GM18868 (cell line): ENCODE measurements around the gene TMSB15C.
"Not testable (repeated sequence)": the region's sequence is repeated elsewhere in the genome, so short reads cannot be mapped to it uniquely, and the experiment has no call there.

ENCODE experiments used
- ATAC-seq: cut with Tn5 transposase; IDR thresholded peaks from one replicate; pipeline ENCODE4 v1.9.1; 2021; ENCODE audit warnings: mild to moderate bottlenecking, moderate library complexity; ENCODE audit not compliant: unreplicated experiment

TMSB15C gene

DNA sequence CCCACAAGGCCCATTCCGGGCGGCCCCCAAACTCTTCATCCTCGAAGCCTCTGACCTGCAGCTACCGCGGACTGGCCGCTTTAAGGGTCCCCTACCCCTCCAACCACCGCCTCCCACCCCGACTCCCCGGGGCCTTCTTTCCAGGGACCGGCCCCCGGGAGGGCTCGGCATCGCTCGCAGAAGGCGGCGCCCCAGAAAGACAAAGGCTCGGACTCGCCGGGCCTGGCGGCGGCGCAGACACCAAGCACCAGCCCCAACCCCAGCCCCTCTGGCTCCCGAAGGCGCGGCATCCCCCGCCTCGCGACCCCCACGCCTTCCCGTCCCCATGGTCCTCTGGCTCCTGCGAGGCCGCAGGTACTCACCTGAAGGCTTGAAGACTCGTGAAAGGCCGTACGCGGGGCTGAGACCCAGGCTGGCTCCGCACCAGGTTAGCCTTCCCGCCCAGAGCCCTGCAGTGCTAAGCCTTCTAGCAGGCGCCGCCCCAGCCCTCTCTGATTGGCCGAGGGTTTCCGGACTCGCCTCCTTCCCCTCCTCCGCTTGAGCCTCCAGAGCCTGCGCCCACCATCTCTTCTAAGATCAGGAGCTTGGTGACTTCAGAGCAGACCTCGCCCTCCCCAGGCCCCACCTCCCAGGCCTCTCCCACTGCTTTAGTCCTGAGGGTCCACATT is at the start of gene TMSB15C:
TMSB15C (minus strand) TSS at position 459 of the 668 bp plus-strand sequence.
- ATAC-seq: peak; percentile 100

DNA sequence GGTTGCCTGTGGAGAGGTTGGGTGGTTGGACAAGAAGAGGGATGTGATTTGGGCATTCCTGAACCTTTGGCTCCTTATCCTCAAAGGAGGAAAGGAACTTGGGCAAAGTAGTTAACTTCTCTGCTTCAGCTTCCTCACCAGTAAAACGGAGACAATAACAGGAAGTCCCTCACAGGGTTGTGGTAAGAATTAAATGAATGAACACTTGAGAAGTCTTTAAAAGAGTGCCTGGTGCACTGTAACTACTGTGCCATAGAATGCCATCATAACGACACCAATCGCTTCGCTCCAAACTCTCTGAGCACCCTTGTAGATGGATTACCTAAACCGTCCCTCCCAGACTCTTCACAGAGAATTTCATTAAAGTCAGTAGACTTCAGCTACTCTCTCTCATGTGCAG is 46.8 kb upstream of the TMSB15C start:
- no peak for ATAC-seq

DNA sequence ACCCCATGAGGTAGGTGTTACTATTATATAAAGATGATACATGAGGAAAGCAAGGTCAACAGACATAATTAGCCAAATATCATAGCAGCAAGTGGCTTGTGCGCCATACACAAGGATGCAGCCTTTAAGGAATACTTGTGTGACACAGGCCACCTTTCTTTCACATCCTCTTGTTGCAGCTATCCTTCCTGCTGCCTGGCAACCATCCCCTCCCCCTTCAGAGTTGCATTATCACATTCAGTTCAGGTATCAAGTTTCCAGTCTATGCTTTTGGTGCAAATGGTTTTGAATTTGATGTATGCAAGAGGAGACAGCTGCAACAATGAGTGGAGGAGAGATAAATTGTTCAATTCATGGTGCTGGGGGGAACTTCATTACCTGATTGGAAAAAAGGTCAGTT is 42.7 kb upstream of the TMSB15C start:
- no peak for ATAC-seq

DNA sequence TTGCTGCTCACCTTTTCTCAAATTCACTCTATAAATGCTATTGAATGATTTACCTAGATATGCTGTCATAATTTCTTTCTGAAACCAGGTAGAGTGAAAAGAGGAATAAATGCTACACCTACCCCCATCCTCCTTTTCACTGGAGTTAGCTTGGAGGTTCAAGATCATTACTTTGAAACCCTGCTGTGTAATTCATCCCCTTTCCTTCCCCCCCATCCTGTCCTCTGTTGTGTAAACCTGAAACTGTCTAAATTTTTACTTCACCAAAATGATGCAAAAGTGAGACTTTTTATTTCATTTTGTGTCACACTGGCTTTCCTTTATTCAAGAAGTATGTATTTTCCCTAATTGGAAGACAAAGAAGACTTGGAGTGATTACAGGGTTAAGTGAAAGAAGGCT is 41.7 kb upstream of the TMSB15C start:
- no peak for ATAC-seq

DNA sequence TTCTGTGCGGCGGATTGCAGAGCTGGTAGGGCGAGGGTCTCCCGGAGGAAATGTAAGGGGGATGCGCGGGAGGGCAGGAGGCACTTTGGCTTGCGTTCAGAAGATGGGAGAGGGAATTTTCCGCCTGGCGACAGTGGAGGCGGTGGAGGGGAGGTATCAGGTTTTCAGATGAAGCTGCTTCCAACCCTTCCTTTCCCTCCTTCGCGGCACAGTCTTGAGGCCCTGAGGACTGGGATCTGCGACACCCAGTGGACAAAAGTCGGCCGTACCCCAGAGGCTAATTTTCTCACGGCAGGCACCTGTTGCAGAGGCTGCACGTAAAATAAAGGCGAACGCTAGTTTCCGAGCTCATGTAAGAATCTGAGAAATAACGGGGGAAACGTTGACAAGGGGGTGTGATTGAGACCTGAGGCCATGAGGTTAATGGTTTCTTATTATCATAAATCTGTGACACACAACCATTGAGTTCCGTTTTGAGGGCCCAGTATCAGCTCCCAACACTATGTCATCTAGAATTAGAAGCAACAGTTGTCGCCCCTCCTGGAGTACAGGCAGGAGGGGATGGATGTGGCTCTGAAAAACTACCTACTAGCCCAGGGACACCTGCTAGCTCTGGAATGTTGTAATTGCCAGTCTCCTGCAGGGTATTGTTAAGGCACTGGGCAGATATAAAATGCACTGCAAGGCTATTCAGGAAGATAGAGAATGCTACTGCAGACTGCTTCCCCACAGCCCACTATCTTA is 37.4 kb upstream of the TMSB15C start:
- ATAC-seq: peak; percentile 57

DNA sequence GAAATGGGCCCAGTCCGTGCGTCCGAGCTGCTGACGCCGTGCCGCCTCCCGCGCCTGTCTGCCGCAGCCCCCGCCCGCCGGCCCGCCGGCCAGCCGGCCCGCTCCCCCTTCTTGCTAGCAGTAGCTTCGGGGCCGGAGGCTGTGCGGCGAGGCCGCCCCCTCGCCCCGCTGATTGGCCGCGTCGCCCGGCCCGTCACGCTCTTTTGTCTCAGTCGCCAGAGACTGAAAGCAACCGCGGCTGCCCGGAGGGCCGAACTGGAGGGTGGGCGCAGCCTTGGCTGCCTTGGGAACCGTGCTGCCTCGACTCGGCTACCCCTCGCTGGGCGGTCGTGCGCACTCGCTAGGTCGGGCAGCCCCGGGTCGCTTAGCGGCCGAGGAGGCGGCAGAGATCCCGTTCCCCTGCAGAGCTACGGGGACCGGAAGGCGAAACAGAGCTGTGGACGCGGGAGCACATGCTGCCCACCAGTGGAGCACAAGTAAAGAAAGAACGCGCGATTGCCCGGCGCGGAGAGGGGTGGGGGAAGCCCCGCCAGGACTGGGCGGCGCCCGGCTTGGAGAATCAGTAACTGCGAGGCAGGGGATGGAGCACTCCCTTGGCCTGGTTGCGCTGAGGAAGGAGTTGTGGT is 36.4 kb upstream of the TMSB15C start, which contains the start of gene ZCCHC18:
ZCCHC18 (plus strand) TSS at position 198 of the 626 bp plus-strand sequence. CDS start 1,589 bp downstream, outside the sequence.
- peak; percentile 72 for ATAC-seq

DNA sequence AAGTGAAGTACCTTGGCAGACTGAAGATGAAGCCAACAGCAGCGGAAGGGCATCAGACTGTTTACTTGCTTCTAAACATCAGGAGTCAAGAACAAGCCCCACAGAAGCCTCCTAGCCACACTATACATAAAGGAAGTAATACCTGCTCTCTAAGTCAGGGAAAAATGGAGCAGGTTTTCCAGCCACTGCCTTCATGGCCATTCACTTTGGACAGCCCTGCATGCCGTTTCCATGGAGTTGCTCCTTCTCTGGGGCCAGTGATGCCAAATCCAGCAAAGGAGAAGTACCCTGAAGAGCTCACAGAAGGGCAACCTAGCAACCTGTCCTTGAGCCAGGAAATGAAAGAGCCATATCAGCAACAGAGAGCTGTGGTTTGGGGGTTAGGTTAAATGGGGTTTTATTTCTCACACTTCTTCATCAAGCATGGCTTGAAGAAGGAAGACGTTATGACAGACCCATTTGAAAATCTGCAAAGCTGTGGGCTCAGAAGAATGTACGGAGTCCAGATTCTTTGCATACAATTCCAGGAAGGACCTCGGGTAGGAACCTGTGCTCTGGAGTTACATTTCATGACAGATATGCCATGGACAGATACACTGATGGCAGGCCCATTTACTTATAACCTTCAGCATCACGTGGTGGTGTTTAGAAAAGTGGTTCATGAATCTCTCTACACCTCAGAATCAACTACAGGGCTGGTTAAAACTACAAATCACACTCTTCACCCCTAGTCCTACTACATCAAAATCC is 34.6 kb upstream of the TMSB15C start:
- ATAC-seq: peak; percentile 47

DNA sequence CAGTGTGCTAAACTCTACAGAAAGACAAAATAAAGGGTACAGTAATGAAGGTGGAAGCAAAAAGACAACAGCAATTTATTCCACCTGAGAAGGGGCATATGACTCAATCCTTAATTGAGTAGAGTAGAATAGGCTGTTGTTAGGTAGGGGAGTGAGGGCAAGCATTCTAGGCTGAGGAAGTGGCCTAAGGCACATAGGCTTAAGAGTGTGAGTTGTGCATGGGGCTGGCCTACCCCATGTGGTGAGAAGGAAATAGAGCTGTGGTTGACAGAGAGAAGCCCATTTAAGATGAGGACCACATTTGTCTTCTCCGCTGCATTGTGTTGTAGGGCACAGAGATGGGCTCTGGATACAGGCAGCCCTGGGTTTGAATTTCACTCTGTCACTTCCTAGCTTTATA is 32.9 kb upstream of the TMSB15C start:
- ATAC-seq: no peak

DNA sequence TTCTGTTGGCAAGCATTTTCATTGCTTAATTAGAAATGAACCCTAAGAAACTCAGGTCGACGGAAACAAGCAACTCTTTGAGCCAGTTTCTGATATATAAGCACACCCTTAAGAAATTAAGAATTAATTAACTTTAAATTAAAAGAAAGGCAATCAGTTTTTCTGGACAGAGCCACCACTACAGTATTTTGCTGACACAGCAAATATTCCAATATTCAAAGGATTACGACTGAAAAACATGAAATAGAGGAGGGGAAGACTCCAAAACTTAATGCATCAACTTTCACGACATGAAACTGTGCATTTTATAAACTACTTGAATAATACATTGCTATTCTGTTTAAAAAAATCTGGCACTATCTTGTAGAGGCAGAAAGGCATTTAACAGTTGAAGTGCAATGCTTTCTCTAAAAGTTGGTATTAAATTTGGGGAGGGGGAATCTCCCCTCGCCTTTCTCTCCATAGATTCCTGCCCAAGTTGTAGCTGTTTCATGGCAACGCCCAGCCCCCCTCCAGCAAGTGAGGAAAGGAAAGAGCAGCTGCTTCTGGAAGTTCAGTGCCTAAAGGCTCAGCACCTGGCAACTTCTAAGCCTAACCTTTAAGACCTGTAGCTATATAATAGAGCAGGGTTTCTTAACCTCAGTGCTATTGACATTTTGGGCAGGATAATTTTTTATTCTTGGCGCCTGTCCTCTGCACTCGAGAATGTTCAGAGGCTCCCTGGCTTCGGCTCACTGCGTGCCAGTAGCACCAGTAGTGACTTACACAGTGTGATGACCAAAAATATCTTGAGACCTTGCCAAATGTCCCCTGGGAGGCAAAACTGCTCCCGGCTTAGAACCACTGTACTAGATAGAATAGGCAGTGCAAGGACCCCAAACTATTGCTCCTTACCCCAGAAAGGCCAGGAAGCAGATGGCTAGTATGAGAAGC is 29.6 kb upstream of the TMSB15C start:
- no peak for ATAC-seq

DNA sequence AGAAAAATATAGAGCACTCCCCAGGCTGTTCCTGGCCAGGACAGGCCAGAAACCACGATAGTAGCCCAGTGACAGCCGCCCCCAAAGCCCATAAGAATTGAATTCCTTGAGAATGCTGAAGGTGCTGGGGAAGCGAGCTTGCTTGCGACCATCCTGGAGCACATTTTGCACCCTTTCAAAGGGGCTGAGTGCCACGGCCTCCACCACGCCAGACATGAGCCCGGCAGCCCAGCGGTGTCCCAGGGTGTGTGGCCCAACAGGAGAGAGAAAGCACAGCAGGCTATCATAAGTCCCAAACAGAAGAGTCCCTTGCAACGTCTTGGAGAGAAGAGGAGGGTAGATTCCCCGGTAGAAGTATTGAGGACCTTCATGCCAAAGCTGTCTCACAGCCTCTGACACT is 28.6 kb upstream of the TMSB15C start:
- ATAC-seq: no peak

DNA sequence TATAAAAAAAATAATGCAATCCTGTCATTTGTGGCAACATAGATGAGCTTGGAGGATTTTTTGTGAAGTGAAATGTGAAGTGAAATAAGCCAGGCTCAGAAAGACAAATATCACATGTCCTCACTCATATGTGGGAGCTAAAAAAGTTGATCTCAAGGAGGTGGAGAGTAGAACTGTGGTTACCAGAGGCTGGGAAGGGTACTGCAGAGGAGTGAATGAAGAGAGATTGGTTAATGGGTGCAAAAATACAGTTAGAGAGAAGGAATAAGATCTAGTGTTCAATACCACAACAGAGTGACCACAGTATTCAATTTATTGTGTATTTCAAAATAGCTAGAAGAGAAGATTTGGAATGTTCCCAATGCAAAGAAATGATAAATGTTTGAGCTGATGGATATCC is 22.9 kb upstream of the TMSB15C start:
- no peak for ATAC-seq

DNA sequence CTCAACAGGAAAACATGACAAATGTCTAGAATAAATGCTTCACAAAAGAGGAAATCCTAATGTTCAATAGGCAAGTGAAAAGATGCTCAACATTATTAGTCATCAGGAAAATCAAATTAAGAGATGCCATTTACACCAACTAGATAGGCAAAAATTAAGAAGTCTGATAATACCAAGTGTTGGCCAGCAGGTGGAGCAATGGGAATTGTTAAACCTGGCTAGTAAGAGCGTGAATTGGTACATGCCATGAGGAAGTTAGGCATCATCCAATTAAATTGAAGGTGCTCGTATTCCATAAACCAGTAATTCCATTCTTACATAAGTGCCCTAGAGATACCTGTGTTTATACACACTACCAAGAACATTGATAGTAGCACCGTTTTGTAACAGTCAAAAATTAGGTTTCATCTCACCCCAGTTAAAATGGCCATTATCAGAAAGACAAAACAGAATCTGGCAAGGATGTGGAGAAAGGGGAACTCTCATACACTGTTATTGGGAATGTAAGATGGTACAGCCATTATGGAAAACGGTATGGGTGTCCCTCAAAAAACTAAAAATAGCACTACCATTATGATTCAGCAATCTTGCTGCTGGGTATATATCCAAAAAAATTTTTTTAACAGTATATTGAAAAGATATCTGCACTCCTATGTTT is 22.2 kb upstream of the TMSB15C start:
- peak; percentile 79 for ATAC-seq

DNA sequence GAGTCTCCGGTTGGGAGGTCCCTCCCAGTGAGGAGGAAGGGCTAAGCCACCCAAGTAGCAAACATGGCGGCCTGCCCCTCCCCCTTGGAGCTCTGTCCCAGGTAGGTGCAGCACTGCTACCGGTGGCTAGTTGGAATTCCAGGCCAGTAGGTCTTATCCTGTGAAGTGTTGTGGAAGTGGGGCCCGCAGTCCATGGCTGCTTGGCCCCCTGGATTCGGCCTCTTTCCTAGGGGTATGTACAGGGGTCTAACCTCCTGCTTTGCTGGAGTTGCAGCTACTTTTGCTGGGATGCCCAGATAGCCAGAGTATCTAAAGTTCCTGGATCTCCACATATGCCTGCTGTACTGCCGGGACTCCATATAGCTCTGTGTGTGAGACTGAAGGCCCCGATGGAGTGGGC is 9.9 kb upstream of the TMSB15C start:
- ATAC-seq: no peak

DNA sequence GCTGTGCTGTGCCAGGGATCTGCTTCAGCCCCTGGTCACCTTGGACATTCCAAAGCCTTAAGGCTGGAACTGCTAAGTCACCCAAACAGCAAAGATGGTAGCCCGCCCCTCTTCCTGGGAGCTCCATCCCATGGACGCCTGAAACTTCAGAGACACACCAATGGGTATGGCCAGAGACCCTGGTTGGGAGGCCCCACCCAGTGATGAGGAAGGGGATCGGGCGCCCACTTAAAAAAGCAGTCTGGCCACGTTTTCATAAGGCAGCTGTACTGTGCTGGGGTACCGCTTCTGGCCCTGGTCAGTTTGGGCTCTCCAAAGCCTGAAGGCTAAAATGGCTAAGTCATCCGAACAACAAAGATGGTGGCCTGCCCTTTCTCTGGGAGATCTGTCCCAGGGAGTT is 9.4 kb upstream of the TMSB15C start:
- ATAC-seq: no peak

DNA sequence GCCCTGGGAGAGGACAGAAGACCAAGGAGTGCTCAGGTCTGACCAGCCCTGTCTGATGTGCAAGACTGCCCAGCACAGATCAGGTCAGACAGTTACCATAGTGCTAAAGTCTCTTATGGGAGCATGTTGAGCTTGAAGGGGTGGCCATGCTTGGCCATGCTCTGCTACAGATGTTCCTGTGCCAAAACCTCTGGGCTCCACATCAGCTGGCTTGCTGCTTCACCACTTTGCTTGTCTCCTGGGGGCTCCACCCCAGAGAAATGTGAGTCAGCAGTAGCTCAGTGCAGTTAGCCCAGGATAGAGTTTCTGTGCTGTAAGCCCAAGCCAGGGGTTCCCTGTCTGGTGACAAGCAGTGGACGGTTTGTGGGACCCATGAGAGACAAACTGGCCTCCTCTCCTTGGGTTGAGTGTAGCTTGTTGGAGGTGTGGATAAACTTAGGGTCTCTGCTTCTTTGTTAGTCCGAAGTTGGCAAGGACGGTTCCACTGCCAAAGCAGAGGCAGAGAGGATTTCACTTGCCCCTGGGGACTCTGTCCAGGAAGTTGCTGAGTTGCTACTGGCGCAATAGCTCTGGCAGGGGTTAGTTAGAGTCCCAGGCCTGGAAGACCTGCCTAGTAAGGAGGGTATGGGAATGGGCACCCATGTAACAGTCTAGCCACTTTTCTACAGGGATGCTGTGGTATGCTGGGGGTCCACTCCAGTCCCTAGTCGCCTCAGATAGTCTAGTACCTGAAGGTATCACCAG is 8.7 kb upstream of the TMSB15C start:
- no peak for ATAC-seq

DNA sequence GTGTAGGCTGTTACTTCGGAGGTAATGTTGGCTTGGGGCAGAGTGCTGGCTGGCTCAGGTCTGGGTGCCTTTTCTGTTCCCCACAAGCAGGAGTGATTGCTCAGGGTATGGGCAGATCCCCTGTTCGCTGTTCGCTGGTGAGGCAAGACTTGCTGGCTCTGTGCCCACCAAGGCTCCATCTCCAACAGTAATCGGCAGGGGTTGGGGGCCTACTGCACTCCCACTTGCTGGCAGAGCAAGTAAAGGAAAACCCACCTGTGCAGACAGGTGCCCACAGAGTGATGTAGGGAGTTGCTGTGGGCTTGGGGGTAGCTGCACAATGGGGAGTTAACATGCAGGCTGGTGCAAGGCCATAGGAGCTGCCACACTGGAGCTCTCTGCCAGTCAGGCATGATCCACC is 8.0 kb upstream of the TMSB15C start:
- ATAC-seq: no peak

DNA sequence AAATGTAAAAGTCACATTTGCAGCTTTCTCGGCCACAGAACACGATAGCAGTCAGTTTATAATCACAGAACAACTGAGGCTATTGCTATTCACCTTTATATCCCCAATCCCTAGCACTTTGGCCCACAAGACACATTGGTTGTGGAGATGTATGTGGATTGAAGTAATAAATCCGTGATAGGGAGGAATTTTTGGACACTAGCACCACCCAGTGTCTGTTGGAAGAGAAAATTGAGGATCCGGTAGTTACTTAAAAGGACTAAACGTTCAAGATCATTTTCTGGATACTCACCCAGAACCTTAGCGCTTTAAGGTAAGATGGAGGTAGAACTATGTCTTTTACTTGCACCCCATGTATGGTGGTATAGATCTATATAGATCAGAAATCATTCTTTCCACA is 1.8 kb upstream of the TMSB15C start:
- not testable (repeated sequence) for ATAC-seq

DNA sequence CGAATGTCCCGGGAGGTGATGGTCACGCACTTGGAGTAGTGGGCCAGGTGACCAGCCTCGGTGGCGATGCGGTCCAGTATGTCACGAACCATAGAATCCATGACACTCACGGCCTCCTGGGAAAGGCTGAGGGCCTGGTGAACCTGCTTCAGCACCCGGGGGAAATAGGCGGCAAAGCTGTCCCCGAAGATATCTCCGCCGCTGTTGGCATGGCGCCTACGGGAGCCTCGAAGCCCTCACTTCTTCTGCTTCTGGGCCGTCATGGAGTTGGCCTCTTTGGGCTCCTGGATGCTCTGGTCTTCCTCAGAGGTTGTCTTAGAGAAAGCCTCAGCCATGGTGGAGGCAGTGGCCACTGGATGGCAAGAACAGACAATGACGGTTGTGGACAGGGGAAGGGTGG is 13.4 kb downstream of the TMSB15C start:
- ATAC-seq: not testable (repeated sequence)

DNA sequence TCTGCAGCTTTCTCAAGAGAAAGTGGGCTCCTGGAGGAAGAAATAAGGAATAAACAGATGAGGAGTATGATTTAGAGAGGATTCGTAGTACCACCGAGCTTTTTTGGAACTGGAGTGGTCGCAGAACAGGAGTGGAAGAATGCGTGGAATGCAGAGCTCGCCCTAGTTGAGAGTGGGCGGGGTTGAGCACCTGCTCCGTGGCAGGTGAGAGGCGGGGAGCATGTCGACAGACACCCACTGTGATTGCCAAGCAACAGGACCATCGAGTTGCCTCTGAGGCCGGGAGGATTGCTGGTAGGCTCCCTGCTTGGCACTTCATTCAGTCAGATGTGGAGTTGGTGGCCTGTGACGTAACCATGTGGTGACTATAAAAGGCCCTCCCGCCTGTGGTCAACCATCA is 21.1 kb downstream of the TMSB15C start:
- not testable (repeated sequence) for ATAC-seq
